Liver (tissue), 9 donors: Measurements from ENCODE around the gene CCDC80. TPM values are rescaled to one million over a fixed set of nuclear protein-coding genes. Genes with fewer than 3 reads are reported as not detected.

ENCODE experiments used
- DNase-seq: peaks from one replicate; pipeline ENCODE4 v3.0.0-alpha.2; 2017; ENCODE audit warnings: low spot score
- H3K27ac ChIP-seq, 2 donors: one replicate each; pipeline ENCODE4 v1.7.0; 2013; ENCODE audit warnings: inconsistent platforms in 2 of 2, low read length in 2 of 2, control low read depth in 1 of 2, low read depth in 1 of 2, mild to moderate bottlenecking in 1 of 2
- H3K27me3 ChIP-seq, 4 donors: one replicate each; pipeline versions ENCODE4 v1.6.1 to v1.7.0; 2013; ENCODE audit warnings: low read length in 3 of 4, inconsistent platforms in 1 of 4, mild to moderate bottlenecking in 1 of 4, moderate library complexity in 1 of 4; ENCODE audit not compliant: control insufficient read depth in 4 of 4, insufficient read depth in 4 of 4
- H3K36me3 ChIP-seq, 4 donors: one replicate each; pipeline versions ENCODE4 v1.6.1 to v1.7.0; 2013; ENCODE audit warnings: low read length in 3 of 4, mild to moderate bottlenecking in 3 of 4, low read depth in 1 of 4, moderate library complexity in 1 of 4; ENCODE audit not compliant: control insufficient read depth in 4 of 4, insufficient read depth in 3 of 4
- H3K4me1 ChIP-seq, 4 donors: one replicate each; pipeline versions ENCODE4 v1.6.1 to v1.7.0; 2013; ENCODE audit warnings: low read length in 3 of 4, mild to moderate bottlenecking in 3 of 4, moderate library complexity in 1 of 4; ENCODE audit not compliant: control insufficient read depth in 4 of 4, insufficient read depth in 4 of 4
- H3K4me3 ChIP-seq, 3 donors: one replicate each; pipeline versions ENCODE4 v1.6.1 to v1.7.0; 2013; ENCODE audit warnings: low read length in 3 of 3, control low read depth in 1 of 3, low read depth in 1 of 3, mild to moderate bottlenecking in 1 of 3
- H3K9ac ChIP-seq, 2 donors: one replicate each; pipeline ENCODE4 v1.7.0; 2013; ENCODE audit warnings: low read length in 2 of 2, mild to moderate bottlenecking in 2 of 2, moderate library complexity in 2 of 2, control low read depth in 1 of 2, low read depth in 1 of 2
- H3K9me3 ChIP-seq, 4 donors: one replicate each; pipeline versions ENCODE4 v1.6.1 to v1.7.0; 2013; ENCODE audit warnings: low read length in 3 of 4; ENCODE audit not compliant: control insufficient read depth in 4 of 4
- ATF3 ChIP-seq: IDR thresholded peaks from 2 replicates; pipeline ENCODE4 v1.6.1; 2016; ENCODE audit warnings: antibody characterized with exemption
- CTCF ChIP-seq: fragments of 150-350 bp; IDR thresholded peaks from 2 replicates; pipeline ENCODE4 v1.5.1; 2017; ENCODE audit warnings: improper control_type of control experiment, low read depth, low read length; ENCODE audit not compliant: missing input control
- EGR1 ChIP-seq, 2 donors: IDR thresholded peaks; 2 replicates each; pipeline ENCODE4 v1.6.1; 2016 to 2018; ENCODE audit warnings: antibody characterized with exemption in 2 of 2, low read depth in 2 of 2
- FOXA1 ChIP-seq: IDR thresholded peaks from 2 replicates; pipeline ENCODE4 v1.6.1; 2016; ENCODE audit warnings: antibody characterized with exemption
- FOXA2 ChIP-seq: IDR thresholded peaks from 2 replicates; pipeline ENCODE4 v1.6.1; 2016; ENCODE audit warnings: antibody characterized with exemption
- GABPA ChIP-seq, 2 donors: IDR thresholded peaks in 1 of 2; conservative IDR thresholded peaks in 1 of 2; 2 replicates each; pipeline ENCODE4 v1.6.1; 2016; ENCODE audit warnings: antibody characterized with exemption in 2 of 2, mild to moderate bottlenecking in 1 of 2, moderate library complexity in 1 of 2
- HNF4G ChIP-seq: IDR thresholded peaks from 2 replicates; pipeline ENCODE4 v1.6.1; 2016; ENCODE audit warnings: antibody characterized with exemption
- MAX ChIP-seq: IDR thresholded peaks from 2 replicates; pipeline ENCODE4 v1.6.1; 2016; ENCODE audit warnings: antibody characterized with exemption
- NR2F2 ChIP-seq: IDR thresholded peaks from 2 replicates; pipeline ENCODE4 v1.6.1; 2016; ENCODE audit warnings: antibody characterized with exemption
- RXRA ChIP-seq, 2 donors: IDR thresholded peaks; 2 replicates each; pipeline ENCODE4 v1.6.1; 2017 to 2018; ENCODE audit warnings: antibody characterized with exemption in 2 of 2, mild to moderate bottlenecking in 1 of 2
- TAF1 ChIP-seq: conservative IDR thresholded peaks from 2 replicates; pipeline ENCODE4 v1.6.1; 2016; ENCODE audit warnings: antibody characterized with exemption, mild to moderate bottlenecking
- YY1 ChIP-seq: IDR thresholded peaks from 2 replicates; pipeline ENCODE4 v1.6.1; 2016; ENCODE audit warnings: antibody characterized with exemption, mild to moderate bottlenecking
- ZBTB33 ChIP-seq: IDR thresholded peaks from 2 replicates; pipeline ENCODE4 v1.6.1; 2016; ENCODE audit warnings: antibody characterized with exemption
- whole genome bisulfite sequencing: extraction: QIAGEN DNeasy Blood & Tissue Kit; methylation state at CpG from one replicate; pipeline ENCODE4 v1.1.7; 2013; 5-methylcytosine and 5-hydroxymethylcytosine counted together
- polyA plus RNA-seq, 2 donors: library from polyadenylated mRNA; stranded (reverse) in 1 of 2; unstranded in 1 of 2; fragments of 200-250 nt in 1 of 2; fragments of >200 nt in 1 of 2; fragmentation: Nextera tagmentation in 1 of 2; extraction: Ambion mirVana in 1 of 2; gene quantifications; one replicate each; pipeline versions ENCODE4 v1.2.1 to v1.2.3, GENCODE V29; 2013 to 2015
- total RNA-seq, 2 donors: library from RNA; depleted of rRNA; stranded (reverse); fragments of >200 nt; gene quantifications; one replicate each; pipeline ENCODE4 v1.2.3, GENCODE V29; 2014
- donor health status: healthy.
- donor health status: healthy.
- donor health status: healthy.
- donor health status: healthy.
- donor health status: healthy.

The CCDC80 gene
- total and polyA plus RNA-seq, 4 donors = 0.17 to 2.1 (median 1.1) TPM

GRCh38 chr3:112555535-112556170, 85.3 kb downstream of the CCDC80 start:
- Histone ChIP-seq H3K27me3 (no peaks in the 10 kb centered on the region), H3K9ac (no peak overlapping the region), H3K4me3 (no peak overlapping the region), H3K27ac (no peak overlapping the region), H3K4me1 (peaks cover 1 to 15% (median 14%) of the 10 kb centered on the region in 4 donors), H3K36me3 (no peaks in the 10 kb centered on the region), H3K9me3 (no peaks in the 10 kb centered on the region)
- TF ChIP-seq FOXA2 (no peak), ATF3 (no peak), CTCF (no peak), FOXA1 (no peak), RXRA (IDR thresholded peaks at IDR 0.05) (no peak), ZBTB33 (no peak), GABPA (IDR thresholded peaks at IDR 0.05 in 1 of 2, conservative IDR thresholded peaks at IDR 0.05 in 1 of 2) (no peak), NR2F2 (no peak), MAX (no peak)
- DNase-seq = no peak
- 82% methylated on average over 1 of the region's 1 CpG for WGBS

GRCh38 chr3:112550859-112551258, 90.1 kb downstream of the CCDC80 start:
- Histone ChIP-seq H3K4me1 (peaks cover 0 to 1% (median 0%) of the 10 kb centered on the region in 4 donors), H3K27me3 (no peaks in the 10 kb centered on the region), H3K36me3 (peaks cover under 1 to 21% (median 18%) of the 10 kb centered on the region in 4 donors), H3K4me3 (no peak overlapping the region), H3K27ac (no peak overlapping the region), H3K9ac (no peak overlapping the region), H3K9me3 (no peaks in the 10 kb centered on the region)
- TF ChIP-seq HNF4G = no peak
- no peak for TF ChIP-seq YY1
- TF ChIP-seq ZBTB33 = no peak
- no peak for TF ChIP-seq FOXA2
- TF ChIP-seq EGR1 (IDR thresholded peaks at IDR 0.05; ENCODE audit: low read depth in 2 of 2) = no peak
- TF ChIP-seq TAF1 = no peak
- DNase-seq = no peak
- WGBS = 56% methylated on average over 1 of the region's 1 CpG

Other genes with a start within 250 kb of the CCDC80 start
- gene BTLA, start 141.7 kb downstream of the CCDC80 start, total RNA-seq = under 1 TPM; 0.25 to 0.28 TPM
- under 1 TPM; 0.08 to 0.43 TPM for gene BTLA, start 141.7 kb downstream of the CCDC80 start, polyA plus RNA-seq
- 10 to 100 TPM; 45.2 to 51.1 TPM for gene ATG3, start 79.2 kb downstream of the CCDC80 start, total RNA-seq
- gene ATG3, start 79.2 kb downstream of the CCDC80 start, polyA plus RNA-seq = 10 to 100 TPM; 28.6 to 29.6 TPM
- gene SLC35A5, start 79.1 kb downstream of the CCDC80 start, total RNA-seq = 10 to 100 TPM; 20.6 to 25.4 TPM
- gene SLC35A5, start 79.1 kb downstream of the CCDC80 start, polyA plus RNA-seq = 10 to 100 TPM; 11.7 to 12.2 TPM
- gene CD200R1L, start 205.7 kb upstream of the CCDC80 start, total RNA-seq = not detected
- not detected for gene CD200R1L, start 205.7 kb upstream of the CCDC80 start, polyA plus RNA-seq